ENCODE data around the gene ATF6. TPM values are rescaled to one million over a fixed set of nuclear protein-coding genes. Genes with fewer than 3 reads are reported as not detected.

ATF6 gene
- total and polyA plus RNA-seq, 9 donors = 13.4 to 21.0 (median 16.3) TPM

GRCh38 chr1:161731981-161732718, 34.0 kb upstream of the ATF6 start:
- H3K4me3 ChIP-seq (ENCODE audit: low read length) = no peak overlapping the region
- peaks cover 13% of the 10 kb centered on the region for H3K27me3 ChIP-seq (ENCODE audit: control insufficient read depth, insufficient read depth, low read length)
- no peaks in the 10 kb centered on the region for H3K9me3 ChIP-seq (replicated peaks; ENCODE audit: control insufficient read depth, low read depth, low read length)
- H3K27ac ChIP-seq (ENCODE audit: low read length) = no peak overlapping the region
- 95% methylated on average over 2 of the region's 5 CpGs for WGBS (ENCODE audit: insufficient coverage)
- no peak for DNase-seq
- H3K36me3 ChIP-seq (ENCODE audit: control insufficient read depth, insufficient read depth, low read length) = no peaks in the 10 kb centered on the region
- H3K4me1 ChIP-seq (ENCODE audit: control insufficient read depth, insufficient read depth, low read length) = peaks cover 4% of the 10 kb centered on the region

- no peaks in the 10 kb centered on the region for H3K4me1 ChIP-seq (ENCODE audit: control insufficient read depth, insufficient read depth, low read length)
- H3K4me3 ChIP-seq (ENCODE audit: low read length) = no peak overlapping the region
- peak; percentile 77 for DNase-seq
- WGBS (ENCODE audit: insufficient coverage) = no CpG with 5 or more reads among the region's 1 CpG
- H3K9me3 ChIP-seq (replicated peaks; ENCODE audit: control insufficient read depth, low read depth, low read length) = no peaks in the 10 kb centered on the region
- no peaks in the 10 kb centered on the region for H3K36me3 ChIP-seq (ENCODE audit: control insufficient read depth, insufficient read depth, low read length)
- no peak overlapping the region for H3K27ac ChIP-seq (ENCODE audit: low read length)
- H3K27me3 ChIP-seq (ENCODE audit: control insufficient read depth, insufficient read depth, low read length) = peaks cover 13% of the 10 kb centered on the region
Observed at GRCh38 chr1:161733526-161733925, 32.6 kb upstream of the ATF6 start.

- Histone ChIP-seq H3K27ac (ENCODE audit: low read length) (no peak overlapping the region), H3K9me3 (replicated peaks; ENCODE audit: control insufficient read depth, low read depth, low read length) (no peaks in the 10 kb centered on the region), H3K4me3 (ENCODE audit: low read length) (no peak overlapping the region), H3K36me3 (ENCODE audit: control insufficient read depth, insufficient read depth, low read length) (no peaks in the 10 kb centered on the region), H3K4me1 (ENCODE audit: control insufficient read depth, insufficient read depth, low read length) (no peaks in the 10 kb centered on the region), H3K27me3 (ENCODE audit: control insufficient read depth, insufficient read depth, low read length) (peaks cover 9% of the 10 kb centered on the region)
- DNase-seq = no peak
- WGBS (ENCODE audit: insufficient coverage) = 88% methylated on average over 1 of the region's 3 CpGs
Observed at GRCh38 chr1:161735837-161736236, 30.3 kb upstream of the ATF6 start.

GRCh38 chr1:161736335-161736969, 29.7 kb upstream of the ATF6 start:
- DNase-seq = no peak
- Histone ChIP-seq H3K9me3 (replicated peaks; ENCODE audit: control insufficient read depth, low read depth, low read length) (no peaks in the 10 kb centered on the region), H3K4me1 (ENCODE audit: control insufficient read depth, insufficient read depth, low read length) (no peaks in the 10 kb centered on the region), H3K27ac (ENCODE audit: low read length) (no peak overlapping the region), H3K27me3 (ENCODE audit: control insufficient read depth, insufficient read depth, low read length) (peaks cover 7% of the 10 kb centered on the region), H3K36me3 (ENCODE audit: control insufficient read depth, insufficient read depth, low read length) (no peaks in the 10 kb centered on the region), H3K4me3 (ENCODE audit: low read length) (no peak overlapping the region)
- 57% methylated on average over 1 of the region's 4 CpGs for WGBS (ENCODE audit: insufficient coverage)

GRCh38 chr1:161737625-161738024, 28.5 kb upstream of the ATF6 start:
- no peaks in the 10 kb centered on the region for H3K4me1 ChIP-seq (ENCODE audit: control insufficient read depth, insufficient read depth, low read length)
- no peak for DNase-seq
- H3K36me3 ChIP-seq (ENCODE audit: control insufficient read depth, insufficient read depth, low read length) = no peaks in the 10 kb centered on the region
- H3K27ac ChIP-seq (ENCODE audit: low read length) = no peak overlapping the region
- H3K4me3 ChIP-seq (ENCODE audit: low read length) = no peak overlapping the region
- H3K27me3 ChIP-seq (ENCODE audit: control insufficient read depth, insufficient read depth, low read length) = peaks cover 3% of the 10 kb centered on the region
- no CpG with 5 or more reads among the region's 2 CpGs for WGBS (ENCODE audit: insufficient coverage)
- H3K9me3 ChIP-seq (replicated peaks; ENCODE audit: control insufficient read depth, low read depth, low read length) = no peaks in the 10 kb centered on the region

GRCh38 chr1:161738627-161739287, 27.4 kb upstream of the ATF6 start:
- Histone ChIP-seq H3K4me3 (ENCODE audit: low read length) (no peak overlapping the region), H3K9me3 (replicated peaks; ENCODE audit: control insufficient read depth, low read depth, low read length) (no peaks in the 10 kb centered on the region), H3K36me3 (ENCODE audit: control insufficient read depth, insufficient read depth, low read length) (no peaks in the 10 kb centered on the region), H3K27ac (ENCODE audit: low read length) (no peak overlapping the region), H3K4me1 (ENCODE audit: control insufficient read depth, insufficient read depth, low read length) (no peaks in the 10 kb centered on the region), H3K27me3 (ENCODE audit: control insufficient read depth, insufficient read depth, low read length) (peaks cover 4% of the 10 kb centered on the region)
- 87% methylated on average over 3 of the region's 4 CpGs for WGBS (ENCODE audit: insufficient coverage)
- peak; percentile 66 for DNase-seq

- H3K27me3 ChIP-seq (ENCODE audit: control insufficient read depth, insufficient read depth, low read length) = peaks cover 4% of the 10 kb centered on the region
- peak; percentile 49 for DNase-seq
- no peak overlapping the region for H3K27ac ChIP-seq (ENCODE audit: low read length)
- H3K4me3 ChIP-seq (ENCODE audit: low read length) = no peak overlapping the region
- H3K36me3 ChIP-seq (ENCODE audit: control insufficient read depth, insufficient read depth, low read length) = no peaks in the 10 kb centered on the region
- no peaks in the 10 kb centered on the region for H3K9me3 ChIP-seq (replicated peaks; ENCODE audit: control insufficient read depth, low read depth, low read length)
- 67% methylated on average over 2 of the region's 8 CpGs for WGBS (ENCODE audit: insufficient coverage)
- H3K4me1 ChIP-seq (ENCODE audit: control insufficient read depth, insufficient read depth, low read length) = no peaks in the 10 kb centered on the region
Observed at GRCh38 chr1:161739865-161740566, 26.1 kb upstream of the ATF6 start.

GRCh38 chr1:161740921-161741320, 25.2 kb upstream of the ATF6 start:
- Histone ChIP-seq H3K36me3 (ENCODE audit: control insufficient read depth, insufficient read depth, low read length) (no peaks in the 10 kb centered on the region), H3K27ac (ENCODE audit: low read length) (no peak overlapping the region), H3K4me1 (ENCODE audit: control insufficient read depth, insufficient read depth, low read length) (no peaks in the 10 kb centered on the region), H3K27me3 (ENCODE audit: control insufficient read depth, insufficient read depth, low read length) (peaks cover 2% of the 10 kb centered on the region), H3K9me3 (replicated peaks; ENCODE audit: control insufficient read depth, low read depth, low read length) (no peaks in the 10 kb centered on the region), H3K4me3 (ENCODE audit: low read length) (no peak overlapping the region)
- WGBS (ENCODE audit: insufficient coverage) = no CpG with 5 or more reads among the region's 6 CpGs
- DNase-seq = no peak

- no peaks in the 10 kb centered on the region for H3K4me1 ChIP-seq (ENCODE audit: control insufficient read depth, insufficient read depth, low read length)
- no peak overlapping the region for H3K4me3 ChIP-seq (ENCODE audit: low read length)
- no peaks in the 10 kb centered on the region for H3K9me3 ChIP-seq (replicated peaks; ENCODE audit: control insufficient read depth, low read depth, low read length)
- no peak for DNase-seq
- H3K36me3 ChIP-seq (ENCODE audit: control insufficient read depth, insufficient read depth, low read length) = no peaks in the 10 kb centered on the region
- H3K27me3 ChIP-seq (ENCODE audit: control insufficient read depth, insufficient read depth, low read length) = peaks cover 2% of the 10 kb centered on the region
- 82% methylated on average over 5 of the region's 9 CpGs for WGBS (ENCODE audit: insufficient coverage)
- no peak overlapping the region for H3K27ac ChIP-seq (ENCODE audit: low read length)
Observed at GRCh38 chr1:161743231-161743630, 22.9 kb upstream of the ATF6 start.

GRCh38 chr1:161747801-161748200, 18.3 kb upstream of the ATF6 start:
- peaks cover 2% of the 10 kb centered on the region for H3K27me3 ChIP-seq (ENCODE audit: control insufficient read depth, insufficient read depth, low read length)
- no peak for DNase-seq
- H3K27ac ChIP-seq (ENCODE audit: low read length) = no peak overlapping the region
- no peaks in the 10 kb centered on the region for H3K9me3 ChIP-seq (replicated peaks; ENCODE audit: control insufficient read depth, low read depth, low read length)
- H3K4me3 ChIP-seq (ENCODE audit: low read length) = no peak overlapping the region
- peaks cover 10% of the 10 kb centered on the region for H3K4me1 ChIP-seq (ENCODE audit: control insufficient read depth, insufficient read depth, low read length)
- peaks cover 4% of the 10 kb centered on the region for H3K36me3 ChIP-seq (ENCODE audit: control insufficient read depth, insufficient read depth, low read length)
- no CpG with 5 or more reads among the region's 6 CpGs for WGBS (ENCODE audit: insufficient coverage)

Measured in muscle of leg (tissue), 11 donors.